Lower leg skin (tissue), 4 donors: ENCODE results near the gene BAHCC1. TPM values are rescaled to one million over a fixed set of nuclear protein-coding genes. Genes with fewer than 3 reads are reported as not detected.

Source experiments
- DNase-seq, 2 donors: peaks; one replicate each; pipeline ENCODE4 v3.0.0-alpha.2; 2019; ENCODE audit warnings: low spot score in 2 of 2
- H3K4me3 ChIP-seq: fragments of 200-600 bp; sonication (generic); 2 replicates; pipeline ENCODE4 v1.5.1; 2017; ENCODE audit warnings: mild to moderate bottlenecking, low read depth; ENCODE audit not compliant: poor library complexity, severe bottlenecking
- CTCF ChIP-seq, 3 donors: fragments of 450-650 bp; IDR thresholded peaks; one replicate each; pipeline ENCODE4 v1.5.1; 2016; ENCODE audit warnings: antibody characterized with exemption in 3 of 3, mild to moderate bottlenecking in 3 of 3, moderate library complexity in 2 of 3
- POLR2A ChIP-seq, 2 donors: fragments of 450-650 bp; IDR thresholded peaks; one replicate each; pipeline ENCODE4 v1.6.1; 2016 to 2017; ENCODE audit warnings: antibody characterized with exemption in 2 of 2, mild to moderate bottlenecking in 1 of 2, moderate library complexity in 1 of 2
- WGBS, 2 donors: methylation state at CpG; one replicate each; pipeline ENCODE4 v1.1.5; 2018; 5-methylcytosine and 5-hydroxymethylcytosine counted together
- intact Hi-C: fragments of 100-400 bp; cut with DNase I; formaldehyde crosslinking; loops from one replicate; pipeline ENCODE4 v1.15.0; 2023; ENCODE audit warnings: low total_unique reads
- total RNA-seq, 4 donors: library from RNA; depleted of rRNA; stranded (reverse); fragments of >200 nt; gene quantifications; one replicate each; pipeline ENCODE4 v1.1.0, GENCODE V29; 2016

BAHCC1 gene
- total RNA-seq, 4 donors from 2014 or later, result 4.1 to 14.2 (median 10.0) TPM

DNA sequence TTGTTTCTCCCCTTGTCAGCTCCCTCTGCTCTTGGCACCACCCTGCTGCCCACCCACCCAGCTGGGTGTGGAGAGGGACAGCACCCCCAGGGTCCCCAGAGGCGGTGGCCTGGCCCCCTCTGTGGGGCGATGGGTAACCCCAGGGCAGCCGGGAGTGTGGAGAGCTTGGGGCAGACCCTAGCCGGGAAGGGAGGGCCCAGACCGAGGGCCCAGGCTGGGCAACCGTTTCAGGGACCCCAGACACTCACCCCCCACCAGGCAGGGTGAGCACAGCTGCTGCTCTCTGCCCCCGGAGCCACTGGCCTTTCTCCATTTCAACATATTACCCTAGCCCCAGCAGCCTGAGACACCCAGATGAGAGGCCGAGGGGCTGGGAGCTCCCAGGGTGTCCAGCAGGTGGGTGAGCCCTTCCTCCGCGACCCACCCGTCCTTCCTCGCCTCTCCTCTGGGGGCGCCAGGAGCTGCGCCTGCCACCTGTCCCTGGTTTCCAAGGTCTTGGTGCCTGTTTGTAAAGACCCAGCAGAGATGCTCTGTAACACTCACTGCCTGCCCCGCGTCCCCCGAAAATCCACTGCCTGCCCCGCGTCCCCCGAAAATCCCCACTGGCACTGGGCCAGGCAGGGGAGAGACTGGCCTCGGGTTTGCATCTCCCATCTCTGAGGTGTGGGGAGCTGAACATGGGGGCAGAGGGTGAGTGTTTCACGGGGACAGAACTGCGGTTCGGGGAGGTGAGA is 45.4 kb downstream of the BAHCC1 start:
- TF ChIP-seq POLR2A (IDR thresholded peaks at IDR 0.05) (no peak), CTCF (IDR thresholded peaks at IDR 0.05) (no peak)
- intact Hi-C loops, result no loop called here
- DNase-seq, result no peak
- 83 to 84% methylated on average over 21 to 22 of the region's 24 CpGs for WGBS, 2 donors
- H3K4me3 ChIP-seq, result no peak overlapping the region

DNA sequence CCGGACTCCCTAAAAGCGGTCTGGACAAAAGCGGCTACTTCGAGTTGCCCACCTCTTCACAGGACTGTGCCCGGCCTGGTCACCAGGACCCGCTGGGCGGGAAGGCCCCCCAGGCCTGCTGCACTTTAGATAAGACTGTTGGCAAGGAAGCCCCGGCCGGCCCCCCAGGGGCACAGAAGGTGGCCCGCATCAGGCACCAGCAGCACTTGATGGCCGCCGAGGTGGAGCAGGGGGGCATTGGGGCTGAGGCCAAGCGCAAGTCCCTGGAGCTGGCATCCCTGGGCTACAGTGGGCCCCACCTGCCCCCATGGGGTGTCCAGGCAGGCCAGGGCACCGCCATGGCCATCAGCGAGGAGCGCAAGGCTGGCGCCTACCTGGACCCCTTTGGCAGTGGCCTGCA is 47.5 kb downstream of the BAHCC1 start:
- intact Hi-C loops, result no loop called here
- no peak overlapping the region for H3K4me3 ChIP-seq
- TF ChIP-seq POLR2A (IDR thresholded peaks at IDR 0.05) (no peak), CTCF (IDR thresholded peaks at IDR 0.05) (no peak)
- DNase-seq, result no peak
- 95 to 96% methylated on average over 11 to 14 of the region's 17 CpGs for WGBS, 2 donors

DNA sequence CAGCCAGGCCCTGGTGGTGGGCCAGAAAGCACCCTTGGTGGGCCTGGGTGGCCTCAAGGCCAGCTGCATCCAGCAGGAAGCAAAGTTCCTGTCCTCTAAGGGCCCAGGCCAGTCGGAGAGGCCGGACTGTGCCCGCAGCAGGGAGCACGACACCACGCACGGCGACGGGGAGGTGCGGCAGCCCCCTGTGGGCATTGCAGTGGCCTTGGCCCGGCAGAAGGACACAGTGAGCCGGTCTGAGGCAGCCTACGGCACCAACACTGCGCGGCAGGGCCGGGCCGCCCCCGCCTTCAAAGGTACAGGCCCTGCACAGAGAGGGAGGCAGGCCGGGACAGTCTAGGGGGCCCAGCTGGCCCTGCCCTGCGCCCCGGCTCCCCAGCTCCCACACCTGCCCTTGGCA is 48.0 kb downstream of the BAHCC1 start:
- TF ChIP-seq CTCF (IDR thresholded peaks at IDR 0.05), result no peak
- TF ChIP-seq POLR2A (IDR thresholded peaks at IDR 0.05), result no peak
- WGBS, 2 donors, result 90 to 93% methylated on average over 9 to 14 of the region's 20 CpGs
- no peak for DNase-seq
- H3K4me3 ChIP-seq, result no peak overlapping the region
- intact Hi-C loops, result no loop called here

GRCh38 chr17:81444610-81445339 is 49.5 kb downstream of the BAHCC1 start:
- TF ChIP-seq CTCF (IDR thresholded peaks at IDR 0.05) (no peak), POLR2A (IDR thresholded peaks at IDR 0.05) (no peak)
- intact Hi-C loops, result no loop called here
- H3K4me3 ChIP-seq, result no peak overlapping the region
- WGBS, 2 donors, result 88 to 100% methylated on average over 12 to 17 of the region's 27 CpGs
- DNase-seq, result no peak

- intact Hi-C loops, result no loop called here
- H3K4me3 ChIP-seq, result no peak overlapping the region
- TF ChIP-seq POLR2A (IDR thresholded peaks at IDR 0.05) (no peak), CTCF (IDR thresholded peaks at IDR 0.05) (no peak)
- DNase-seq, result no peak
- 81 to 84% methylated on average over 19 to 24 of the region's 30 CpGs for WGBS, 2 donors
Observed at GRCh38 chr17:81445642-81446503, 50.6 kb downstream of the BAHCC1 start.
